ENCODE measurements around the gene ANKRD40.

The ANKRD40 gene

GRCh38 chr17:50649042-50649908 is 58.4 kb downstream of the ANKRD40 start:
- no peak for DNase-seq (ENCODE audit: low read depth in 3 of 3)

GRCh38 chr17:50647187-50647586 is 60.5 kb downstream of the ANKRD40 start:
- DNase-seq (ENCODE audit: low read depth in 3 of 3), result no peak

GRCh38 chr17:50645748-50646682 is 61.7 kb downstream of the ANKRD40 start:
- DNase-seq (ENCODE audit: low read depth in 3 of 3), result no peak
